Breast epithelium (tissue), 3 donors: ENCODE measurements around the gene PDK4.

Experiments
- POLR2A ChIP-seq: fragments of 450-650 bp; IDR thresholded peaks from one replicate; pipeline ENCODE4 v1.6.1; 2016; ENCODE audit warnings: antibody characterized with exemption, mild to moderate bottlenecking, moderate library complexity
- TF ChIP-seq, protein P1 (sequence below), 3 donors: fragments of 450-650 bp; IDR thresholded peaks; one replicate each; pipeline ENCODE4 v1.5.1; 2016 to 2017; ENCODE audit warnings: antibody characterized with exemption in 3 of 3, mild to moderate bottlenecking in 3 of 3, moderate library complexity in 3 of 3

DNA sequence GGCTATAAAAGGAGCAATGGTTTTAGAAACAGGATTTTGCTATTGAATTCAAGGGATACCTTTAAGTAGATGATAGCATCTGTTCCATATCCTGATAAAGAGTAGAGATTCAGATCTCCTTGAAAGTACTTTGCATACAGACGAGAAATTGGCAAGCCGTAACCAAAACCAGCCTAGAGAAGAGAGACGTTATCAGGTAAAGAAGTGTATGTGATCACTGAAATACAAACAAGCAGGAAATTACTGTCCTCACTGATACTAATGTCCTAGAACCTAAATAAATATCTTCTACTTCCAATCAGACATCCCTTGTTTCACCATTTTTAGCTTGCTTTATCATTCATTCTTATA is 9.4 kb downstream of the PDK4 start:
- TF ChIP-seq, protein P1, sequence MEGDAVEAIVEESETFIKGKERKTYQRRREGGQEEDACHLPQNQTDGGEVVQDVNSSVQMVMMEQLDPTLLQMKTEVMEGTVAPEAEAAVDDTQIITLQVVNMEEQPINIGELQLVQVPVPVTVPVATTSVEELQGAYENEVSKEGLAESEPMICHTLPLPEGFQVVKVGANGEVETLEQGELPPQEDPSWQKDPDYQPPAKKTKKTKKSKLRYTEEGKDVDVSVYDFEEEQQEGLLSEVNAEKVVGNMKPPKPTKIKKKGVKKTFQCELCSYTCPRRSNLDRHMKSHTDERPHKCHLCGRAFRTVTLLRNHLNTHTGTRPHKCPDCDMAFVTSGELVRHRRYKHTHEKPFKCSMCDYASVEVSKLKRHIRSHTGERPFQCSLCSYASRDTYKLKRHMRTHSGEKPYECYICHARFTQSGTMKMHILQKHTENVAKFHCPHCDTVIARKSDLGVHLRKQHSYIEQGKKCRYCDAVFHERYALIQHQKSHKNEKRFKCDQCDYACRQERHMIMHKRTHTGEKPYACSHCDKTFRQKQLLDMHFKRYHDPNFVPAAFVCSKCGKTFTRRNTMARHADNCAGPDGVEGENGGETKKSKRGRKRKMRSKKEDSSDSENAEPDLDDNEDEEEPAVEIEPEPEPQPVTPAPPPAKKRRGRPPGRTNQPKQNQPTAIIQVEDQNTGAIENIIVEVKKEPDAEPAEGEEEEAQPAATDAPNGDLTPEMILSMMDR (IDR thresholded peaks at IDR 0.05): no peak
- TF ChIP-seq POLR2A: no peak
